Measurements from ENCODE around the gene KBTBD8.

- TF ChIP-seq CTCF (IDR thresholded peaks at IDR 0.05; ENCODE audit: control extremely low read depth in 1 of 3, insufficient read depth in 1 of 3, low read depth in 1 of 3, low read length in 3 of 3) (no peak), ZNF274 (IDR thresholded peaks at IDR 0.05; ENCODE audit: borderline replicate concordance, extremely low read depth, low read length) (no peak), CEBPB (IDR thresholded peaks at IDR 0.05; ENCODE audit: low read depth, low read length) (no peak), TCF12 (IDR thresholded peaks at IDR 0.05; ENCODE audit: low read depth, low read length) (no peak), YY1 (IDR thresholded peaks at IDR 0.05; ENCODE audit: low read depth, low read length) (no peak), POLR2A (IDR thresholded peaks at IDR 0.05; ENCODE audit: control extremely low read depth in 1 of 2, low read depth in 2 of 2, low read length in 2 of 2) (no peak), SP1 (IDR thresholded peaks at IDR 0.05; ENCODE audit: low read depth, low read length) (no peak), HDAC6 (IDR thresholded peaks at IDR 0.05; ENCODE audit: low read depth, low read length) (no peak), SUZ12 (IDR thresholded peaks at IDR 0.05; ENCODE audit: low read length) (no peak), USF2 (IDR thresholded peaks at IDR 0.05; ENCODE audit: low read length) (no peak)
These were observed 50.6 kb downstream of the KBTBD8 start for GRCh38 chr3:67048715-67049074.
